BE2C (cell line): ENCODE measurements around the gene ANK3.

Source experiments
- DNase-seq: peaks from one replicate; pipeline ENCODE4 v3.0.0-alpha.2; 2020
- H3K27me3 ChIP-seq: fragments of 250-450 bp; sonication (Bioruptor Pico); 2 replicates; pipeline ENCODE4 v1.5.1; 2020; ENCODE audit warnings: mild to moderate bottlenecking
- H3K36me3 ChIP-seq: fragments of 250-450 bp; sonication (Bioruptor Pico); 2 replicates; pipeline ENCODE4 v1.5.1; 2020; ENCODE audit warnings: mild to moderate bottlenecking
- H3K4me1 ChIP-seq: fragments of 250-450 bp; sonication (Bioruptor Pico); 2 replicates; pipeline ENCODE4 v1.5.1; 2020
- H3K4me3 ChIP-seq: 2 replicates; pipeline ENCODE4 v1.5.1; 2011; ENCODE audit warnings: low read depth, low read length
- H3K9me3 ChIP-seq: fragments of 250-450 bp; sonication (Bioruptor Pico); 2 replicates; pipeline ENCODE4 v1.5.1; 2020
- CTCF ChIP-seq: IDR thresholded peaks from 2 replicates; pipeline ENCODE4 v1.5.1; 2012; ENCODE audit warnings: mild to moderate bottlenecking, low read depth, low read length

The ANK3 gene

GRCh38 chr10:60305380-60305892 is 84.2 kb downstream of the ANK3 start:
- peak; percentile 27 for DNase-seq
- Histone ChIP-seq H3K9me3 (no peaks in the 10 kb centered on the region), H3K4me3 (peak overlapping the region; percentile 35), H3K36me3 (no peaks in the 10 kb centered on the region), H3K27me3 (no peaks in the 10 kb centered on the region), H3K4me1 (peaks cover 18% of the 10 kb centered on the region)
- TF ChIP-seq CTCF = no peak

GRCh38 chr10:60304829-60305379 is 84.8 kb downstream of the ANK3 start:
- Histone ChIP-seq H3K36me3 (no peaks in the 10 kb centered on the region), H3K9me3 (no peaks in the 10 kb centered on the region), H3K4me1 (peaks cover 23% of the 10 kb centered on the region), H3K27me3 (no peaks in the 10 kb centered on the region), H3K4me3 (peak overlapping the region; percentile 35)
- TF ChIP-seq CTCF = no peak
- peak; percentile 57 for DNase-seq

GRCh38 chr10:60303778-60304177 is 85.9 kb downstream of the ANK3 start:
- no peak overlapping the region for H3K4me3 ChIP-seq
- H3K36me3 ChIP-seq = no peaks in the 10 kb centered on the region
- no peak for TF ChIP-seq CTCF
- DNase-seq = no peak
- no peaks in the 10 kb centered on the region for H3K27me3 ChIP-seq
- H3K4me1 ChIP-seq = peaks cover 24% of the 10 kb centered on the region
- no peaks in the 10 kb centered on the region for H3K9me3 ChIP-seq

DNA sequence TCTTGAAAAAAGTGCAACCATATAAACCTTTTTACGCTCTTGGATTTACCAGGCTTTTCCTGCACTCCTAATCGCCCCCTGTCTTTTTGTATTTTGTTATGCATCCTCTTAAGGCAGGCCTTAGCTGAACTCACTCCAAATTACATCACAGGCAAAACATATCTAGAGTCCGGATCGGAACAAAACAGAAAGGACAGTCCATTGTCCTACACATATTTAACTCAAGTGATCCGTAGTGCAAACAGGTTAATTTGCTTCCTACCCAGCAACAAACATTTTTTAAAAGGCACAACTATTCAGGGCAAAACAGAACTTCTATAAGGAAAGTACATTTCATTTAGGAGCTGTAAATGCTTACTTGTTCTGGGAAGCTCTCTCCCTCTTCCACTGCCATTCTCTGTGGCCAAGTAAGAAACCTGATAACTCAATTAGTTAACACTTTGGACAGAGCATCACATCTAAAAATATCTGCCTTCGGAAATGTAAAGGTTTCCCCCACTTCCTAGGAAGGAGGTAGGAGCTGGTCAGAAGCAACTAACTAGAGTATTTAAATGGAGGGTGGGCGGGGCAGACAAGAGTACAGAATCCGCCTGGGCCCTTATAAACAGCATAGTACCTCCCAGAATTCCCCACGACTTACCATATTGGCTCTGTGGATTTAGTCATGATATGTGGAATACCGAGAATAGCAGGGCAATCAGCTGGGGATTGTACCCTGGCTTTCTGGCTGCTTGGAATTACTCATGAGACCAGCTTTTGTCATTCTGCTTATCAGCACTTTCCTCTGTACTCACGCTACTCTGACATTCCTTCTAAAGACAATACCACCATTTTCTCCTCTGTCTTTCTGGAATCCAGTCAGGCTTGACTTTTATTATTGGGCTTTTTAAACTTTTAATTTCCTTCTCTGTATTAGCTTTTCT is 89.5 kb downstream of the ANK3 start:
- Histone ChIP-seq H3K4me3 (peak overlapping the region; percentile 39), H3K27me3 (no peaks in the 10 kb centered on the region), H3K9me3 (no peaks in the 10 kb centered on the region), H3K4me1 (peaks cover 12% of the 10 kb centered on the region), H3K36me3 (no peaks in the 10 kb centered on the region)
- peak; percentile 25 for DNase-seq
- TF ChIP-seq CTCF = no peak

GRCh38 chr10:60299390-60299778 is 90.3 kb downstream of the ANK3 start:
- no peaks in the 10 kb centered on the region for H3K27me3 ChIP-seq
- no peaks in the 10 kb centered on the region for H3K36me3 ChIP-seq
- DNase-seq = no peak
- H3K4me1 ChIP-seq = peaks cover 13% of the 10 kb centered on the region
- no peak overlapping the region for H3K4me3 ChIP-seq
- H3K9me3 ChIP-seq = no peaks in the 10 kb centered on the region
- TF ChIP-seq CTCF = no peak
